IMR-90 (cell line): ENCODE data around the gene EVA1A. TPM values are rescaled to one million over a fixed set of nuclear protein-coding genes. Genes with fewer than 3 reads are reported as not detected.

Experiments used
- ATAC-seq: fragments of 200-7000 bp; cut with Tn5 transposase; 2 replicates; pipeline ENCODE4 v1.9.1; 2020; ENCODE audit warnings: low read depth, mild to moderate bottlenecking, moderate library complexity
- BruUV-seq: library from RNA; stranded (reverse); fragments of 400-500 nt; replicated peaks from 2 replicates; lab custom pipeline; 2021; lab: Mats Ljungman, UMichigan
- CTCF ChIA-PET: fragments of 300-600 bp; formaldehyde crosslinking; extraction: SDS; loops from one replicate; lab custom pipeline; 2021; ENCODE audit warnings: antibody characterized with exemption; lab: Yijun Ruan, JAX
- POLR2A ChIA-PET: fragments of 300-600 bp; sonication (Branson Sonifier 250); formaldehyde crosslinking; loops from one replicate; lab custom pipeline; 2022; ENCODE audit warnings: antibody characterized with exemption; ENCODE audit not compliant: unreplicated experiment; lab: Charles Lee
- DNase-seq: peaks from one replicate; pipeline ENCODE4 v3.0.0; 2013
- H2AFZ ChIP-seq: replicated peaks from 2 replicates; pipeline ENCODE3; 2013; ENCODE audit warnings: low read length, mild to moderate bottlenecking; ENCODE audit not compliant: poor library complexity
- H2AK5ac ChIP-seq: 2 replicates; pipeline ENCODE4 v1.6.1; 2013; ENCODE audit warnings: low read depth, low read length, inconsistent platforms
- H2AK9ac ChIP-seq: replicated peaks from 2 replicates; pipeline ENCODE3; 2013; ENCODE audit warnings: mild to moderate bottlenecking, low read depth, low read length, moderate library complexity; ENCODE audit not compliant: poor library complexity
- H2BK120ac ChIP-seq: 2 replicates; pipeline ENCODE4 v1.6.1; 2013; ENCODE audit warnings: low read depth, low read length, inconsistent platforms
- H2BK15ac ChIP-seq: 3 replicates; pipeline ENCODE4 v1.6.1; 2013; ENCODE audit warnings: low read depth, low read length, inconsistent platforms
- H2BK20ac ChIP-seq: 2 replicates; pipeline ENCODE4 v1.6.1; 2013; ENCODE audit warnings: low read depth, mild to moderate bottlenecking, inconsistent platforms, low read length, moderate library complexity
- H2BK5ac ChIP-seq: 2 replicates; pipeline ENCODE4 v1.6.1; 2013; ENCODE audit warnings: mild to moderate bottlenecking, low read depth, low read length, inconsistent platforms; ENCODE audit not compliant: poor library complexity, severe bottlenecking
- H3K14ac ChIP-seq: replicated peaks from 2 replicates; pipeline ENCODE4 v1.6.1; 2013; ENCODE audit warnings: low read depth, low read length, inconsistent platforms
- H3K18ac ChIP-seq: 2 replicates; pipeline ENCODE4 v1.6.1; 2013; ENCODE audit warnings: low read depth, low read length, control low read depth
- H3K23ac ChIP-seq: 2 replicates; pipeline ENCODE4 v1.6.1; 2013; ENCODE audit warnings: low read depth, low read length, inconsistent platforms
- H3K27ac ChIP-seq: 2 replicates; pipeline ENCODE4 v1.5.1; 2013; ENCODE audit warnings: mild to moderate bottlenecking, control low read depth, low read length; ENCODE audit not compliant: insufficient read depth
- H3K27me3 ChIP-seq: 2 replicates; pipeline ENCODE4 v1.6.1; 2013; ENCODE audit warnings: low read length; ENCODE audit not compliant: control insufficient read depth, insufficient read depth
- H3K36me3 ChIP-seq: 2 replicates; pipeline ENCODE4 v1.6.1; 2013; ENCODE audit warnings: low read length, mixed read lengths; ENCODE audit not compliant: control insufficient read depth, insufficient read depth
- H3K4ac ChIP-seq: 2 replicates; pipeline ENCODE4 v1.6.1; 2013; ENCODE audit warnings: low read depth, low read length, inconsistent platforms
- H3K4me1 ChIP-seq: 2 replicates; pipeline ENCODE4 v1.6.1; 2013; ENCODE audit warnings: low read length, mixed read lengths; ENCODE audit not compliant: control insufficient read depth, insufficient read depth
- H3K4me2 ChIP-seq: 2 replicates; pipeline ENCODE4 v1.6.1; 2013; ENCODE audit warnings: low read depth, mild to moderate bottlenecking, control low read depth, low read length, moderate library complexity
- H3K4me3 ChIP-seq: 2 replicates; pipeline ENCODE4 v1.5.1; 2013; ENCODE audit warnings: low read depth, mild to moderate bottlenecking, control low read depth, low read length, moderate library complexity; ENCODE audit not compliant: insufficient read depth
- H3K56ac ChIP-seq: 2 replicates; pipeline ENCODE4 v1.6.1; 2013; ENCODE audit warnings: low read length, inconsistent platforms; ENCODE audit not compliant: insufficient read depth; ENCODE audit errors: extremely low read depth
- H3K79me1 ChIP-seq, 2 experiments: 2 replicates each; pipeline ENCODE4 v1.6.1; 2013; ENCODE audit warnings: low read length in 2 of 2, inconsistent platforms in 1 of 2, low read depth in 1 of 2
- H3K9ac ChIP-seq: 2 replicates; pipeline ENCODE4 v1.6.1; 2013; ENCODE audit warnings: low read depth, low read length, control low read depth
- H3K9me1 ChIP-seq: 2 replicates; pipeline ENCODE4 v1.6.1; 2013; ENCODE audit warnings: low read length, inconsistent platforms; ENCODE audit not compliant: insufficient read depth
- H3K9me3 ChIP-seq: 2 replicates; pipeline ENCODE4 v1.6.1; 2013; ENCODE audit warnings: low read length; ENCODE audit not compliant: control insufficient read depth, insufficient read depth
- H4K20me1 ChIP-seq: 2 replicates; pipeline ENCODE4 v1.6.1; 2013; ENCODE audit warnings: low read length, inconsistent platforms; ENCODE audit not compliant: insufficient read depth
- H4K5ac ChIP-seq: 2 replicates; pipeline ENCODE4 v1.6.1; 2013; ENCODE audit warnings: mild to moderate bottlenecking, low read depth, low read length, control low read depth
- H4K8ac ChIP-seq, 2 experiments: 2 replicates each; pipeline ENCODE4 v1.6.1; 2013; ENCODE audit warnings: low read depth in 2 of 2, low read length in 2 of 2, control low read depth in 1 of 2, inconsistent platforms in 1 of 2
- H4K91ac ChIP-seq: 2 replicates; pipeline ENCODE4 v1.6.1; 2013; ENCODE audit warnings: low read depth, low read length, inconsistent platforms; ENCODE audit not compliant: insufficient read depth
- BHLHE40 ChIP-seq: fragments of 150-350 bp; IDR thresholded peaks from 2 replicates; pipeline ENCODE4 v1.6.1; 2016; ENCODE audit warnings: mild to moderate bottlenecking, low read depth, low read length
- CEBPB ChIP-seq: IDR thresholded peaks from 2 replicates; pipeline ENCODE4 v1.6.1; 2012; ENCODE audit warnings: low read depth, low read length, improper control_type of control experiment
- CTCF ChIP-seq: conservative IDR thresholded peaks from 2 replicates; pipeline ENCODE4 v1.5.1; 2012; ENCODE audit warnings: mild to moderate bottlenecking, low read depth, low read length, improper control_type of control experiment
- FOS ChIP-seq: fragments of 150-350 bp; IDR thresholded peaks from 2 replicates; pipeline ENCODE4 v1.6.1; 2016; ENCODE audit warnings: low read depth, low read length
- MAZ ChIP-seq: IDR thresholded peaks from 2 replicates; pipeline ENCODE4 v1.6.1; 2012; ENCODE audit warnings: low read depth, mild to moderate bottlenecking, low read length, improper control_type of control experiment, moderate library complexity, borderline replicate concordance
- MXI1 ChIP-seq: IDR thresholded peaks from 2 replicates; pipeline ENCODE4 v1.6.1; 2012; ENCODE audit warnings: low read depth, mild to moderate bottlenecking, low read length, moderate library complexity, borderline replicate concordance
- NFE2L2 ChIP-seq: fragments of 150-350 bp; IDR thresholded peaks from 2 replicates; pipeline ENCODE4 v1.6.1; 2016; ENCODE audit warnings: low read depth, mild to moderate bottlenecking, low read length
- RAD21 ChIP-seq: IDR thresholded peaks from 2 replicates; pipeline ENCODE4 v1.6.1; 2012; ENCODE audit warnings: low read length, improper control_type of control experiment
- RFX5 ChIP-seq: IDR thresholded peaks from 2 replicates; pipeline ENCODE4 v1.8.0; 2012; ENCODE audit warnings: low read depth, mild to moderate bottlenecking, low read length, moderate library complexity
- SMC3 ChIP-seq: fragments of 150-350 bp; IDR thresholded peaks from 2 replicates; pipeline ENCODE4 v1.6.1; 2016; ENCODE audit warnings: low read depth, mild to moderate bottlenecking, antibody characterized with exemption, low read length, moderate library complexity
- WGBS, 2 experiments: methylation state at CpG; one replicate each; pipeline versions ENCODE4 v1.1.5 to v1.1.7; 2013; ENCODE audit warnings: missing lambda C conversion rate in 2 of 2; ENCODE audit not compliant: insufficient read length in 1 of 2; ENCODE audit errors: extremely low coverage in 2 of 2; 5-methylcytosine and 5-hydroxymethylcytosine counted together
- dilution Hi-C: fragments of 300-500 bp; cut with HindIII; formaldehyde crosslinking; loops from one replicate; pipeline ENCODE4 v1.14.3; 2018; ENCODE audit warnings: low sequenced_read_pairs; ENCODE audit not compliant: unreplicated experiment
- in situ Hi-C: fragments of 300-500 bp; cut with MboI; formaldehyde crosslinking; loops from 3 replicates; pipeline ENCODE4 v1.14.3; 2019; ENCODE audit warnings: low sequenced_read_pairs, inconsistent platforms, mixed read lengths
- intact Hi-C: fragments of 100-400 bp; cut with micrococcal nuclease; formaldehyde crosslinking; loops from 2 replicates; pipeline ENCODE4 v1.10.0; 2022
- polyA plus RNA-seq, 3 experiments: library from polyadenylated mRNA; depleted of rRNA; stranded (reverse); fragments of >200 nt; gene quantifications; 2 replicates each; pipeline ENCODE4 v1.2.3, GENCODE V29; 2012; ENCODE audit warnings: low replicate concordance in 1 of 3
- total RNA-seq: library from RNA; depleted of rRNA; stranded (reverse); fragments of >200 nt; gene quantifications from 2 replicates; pipeline ENCODE4 v1.2.3, GENCODE V29; 2012

EVA1A gene
- total and polyA plus RNA-seq, 2 of the 4 experiments (the other 2 are of a cell fraction) = 54.5 to 93.7 TPM

- BruUV-seq = no TSS peak
- Histone ChIP-seq H4K5ac (peak overlapping the region; percentile 55), H3K9me1 (peaks cover 19% of the 10 kb centered on the region), H2AK5ac (peak overlapping the region; percentile 81), H3K56ac (peak overlapping the region; percentile 77), H3K23ac (peak overlapping the region; percentile 81), H4K91ac (peak overlapping the region; percentile 96), H2BK15ac (peak overlapping the region; percentile 88; the same call in 2 of the 3 replicates), H2AFZ (peak overlapping the region; percentile 79), H3K27me3 (peaks cover 11% of the 10 kb centered on the region; the same call in 1 of the 2 replicates), H2BK20ac (peak overlapping the region; percentile 95), H2AK9ac (peak overlapping the region; percentile 82), H4K20me1 (no peaks in the 10 kb centered on the region), H3K4me1 (peaks cover 15% of the 10 kb centered on the region), H2BK120ac (peak overlapping the region; percentile 95), H3K9ac (peak overlapping the region; percentile 35; the same call in 1 of the 2 replicates), H2BK5ac (peak overlapping the region; percentile 92), H3K79me1 (peaks cover 0 to 16% of the 10 kb centered on the region in 2 experiments; a peak in 2 of 4 replicates), H3K9me3 (no peaks in the 10 kb centered on the region), H3K36me3 (no peaks in the 10 kb centered on the region), H3K27ac (peak overlapping the region; percentile 70), H3K4me2 (peak overlapping the region; percentile 70), H3K4me3 (no peak overlapping the region), H3K18ac (peak overlapping the region; percentile 74), H3K4ac (peak overlapping the region; percentile 92), H4K8ac (peak overlapping the region; percentile 37 to 89), H3K14ac (peak overlapping the region; percentile 84; the same call in 1 of the 2 replicates)
- POLR2A ChIA-PET = interaction anchor here (0.7 to 1.6 kb wide), 4 partner anchors 10 to 383 kb away, joined by 3 to 4 read pairs (median 4); no protein-coding TSS in a partner anchor
- dilution Hi-C loops (no loop called here), intact Hi-C loops (loop anchor here (1.0 to 5.0 kb wide), 3 partner anchors 45 to 689 kb away; partner anchors contain the start of gene TACR1), in situ Hi-C loops (loop anchor here (5.0 to 25.0 kb wide), 5 partner anchors 44 to 919 kb away; partner anchors contain the start of gene EVA1A)
- ATAC-seq (peak; percentile 79), DNase-seq (peak; percentile 97)
- TF ChIP-seq RAD21 (peak; percentile 70), CTCF (peak; percentile 60), CEBPB (peak; percentile 38; the same call in 1 of the 2 replicates), RFX5 (no peak), NFE2L2 (no peak), FOS (0 out of 2 replicates have a peak, but pooled peaks have one; percentile 10), MXI1 (peak; percentile 97), BHLHE40 (peak; percentile 47), SMC3 (peak; percentile 54), MAZ (no peak)
- 0% methylated on average over 3 of the region's 6 CpGs; no CpG with 5 or more reads in 1 of the 2 experiments for WGBS, 2 experiments
- CTCF ChIA-PET = interaction anchor here (0.6 to 3.1 kb wide), 14 partner anchors 10 to 443 kb away, joined by 3 to 17 read pairs (median 4); partner anchors contain the start of gene EVA1A
Measured at GRCh38 chr2:75605770-75606529, 45.2 kb upstream of the EVA1A start.
